Left renal cortex interstitium (tissue), 4 donors: ENCODE data around the gene FHL2. TPM values are rescaled to one million over a fixed set of nuclear protein-coding genes. Genes with fewer than 3 reads are reported as not detected.
"Not testable (repeated sequence)": the region's sequence is repeated elsewhere in the genome, so short reads cannot be mapped to it uniquely, and the experiment has no call there.

Experiments
- DNase-seq, 4 donors: peaks; one replicate each; pipeline ENCODE4 v3.0.0-alpha.2; 2013; ENCODE audit warnings: low read depth in 4 of 4, low spot score in 2 of 4, missing footprints in 1 of 4
- polyA plus RNA-seq, 4 donors: library from polyadenylated mRNA; unstranded; fragments of 120-200 nt; gene quantifications; one replicate each; pipeline ENCODE4 v1.2.1, GENCODE V29; 2013; ENCODE audit not compliant: insufficient read length in 4 of 4

Gene FHL2
- polyA plus RNA-seq, 4 donors, result 27.4 to 38.3 (median 31.1) TPM

- DNase-seq, result not testable (repeated sequence)
Measured at GRCh38 chr2:105424836-105425235, 26.0 kb upstream of the FHL2 start.

GRCh38 chr2:105422801-105423200, 23.9 kb upstream of the FHL2 start:
- no peak for DNase-seq

- no peak for DNase-seq
Measured at GRCh38 chr2:105421053-105421452, 22.2 kb upstream of the FHL2 start.

- no peak for DNase-seq
Measured at GRCh38 chr2:105418522-105418921, 19.7 kb upstream of the FHL2 start.

- no peak for DNase-seq
Measured at GRCh38 chr2:105417857-105418436, 19.1 kb upstream of the FHL2 start.

- DNase-seq, result no peak
Measured at GRCh38 chr2:105416156-105416555, 17.3 kb upstream of the FHL2 start.

DNA sequence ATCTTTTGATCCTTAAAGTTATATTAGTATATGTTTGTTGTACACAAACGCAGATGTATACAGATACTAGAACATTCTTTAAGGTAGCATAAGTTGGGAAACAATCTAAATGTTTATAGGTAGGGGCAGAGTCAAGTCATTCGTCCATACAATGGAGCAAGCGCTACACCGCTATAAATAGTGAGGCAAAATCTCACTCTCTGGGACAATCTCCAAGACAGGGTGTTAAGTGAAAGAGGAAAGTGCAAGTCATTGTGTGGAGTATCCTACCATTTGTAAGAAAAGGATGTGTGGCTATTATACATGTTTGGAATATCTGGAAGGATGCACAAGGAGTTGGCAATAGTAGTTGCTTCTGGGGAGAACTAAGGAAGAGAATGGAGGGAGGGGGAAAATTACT, 16.2 kb upstream of the FHL2 start:
- no peak for DNase-seq

DNA sequence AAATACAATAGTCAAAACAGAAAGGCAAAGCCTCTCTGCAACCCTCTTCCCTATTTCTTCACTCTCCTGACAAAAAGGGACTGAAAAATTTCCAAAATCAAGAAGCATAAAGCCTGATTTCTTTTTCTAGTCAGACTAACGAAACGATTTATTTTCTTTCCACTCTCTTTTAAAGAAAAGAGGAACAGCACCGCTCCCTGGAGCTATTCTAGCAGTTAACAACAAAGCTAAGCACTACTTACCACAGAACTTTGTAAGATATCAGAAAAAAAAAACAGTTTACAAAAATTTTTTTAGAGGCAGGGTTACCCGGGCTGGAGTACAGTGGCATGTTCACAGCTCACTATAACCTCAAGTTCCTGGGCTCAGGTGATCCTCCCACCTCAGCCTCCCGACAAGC, 14.4 kb upstream of the FHL2 start:
- DNase-seq, result no peak

DNA sequence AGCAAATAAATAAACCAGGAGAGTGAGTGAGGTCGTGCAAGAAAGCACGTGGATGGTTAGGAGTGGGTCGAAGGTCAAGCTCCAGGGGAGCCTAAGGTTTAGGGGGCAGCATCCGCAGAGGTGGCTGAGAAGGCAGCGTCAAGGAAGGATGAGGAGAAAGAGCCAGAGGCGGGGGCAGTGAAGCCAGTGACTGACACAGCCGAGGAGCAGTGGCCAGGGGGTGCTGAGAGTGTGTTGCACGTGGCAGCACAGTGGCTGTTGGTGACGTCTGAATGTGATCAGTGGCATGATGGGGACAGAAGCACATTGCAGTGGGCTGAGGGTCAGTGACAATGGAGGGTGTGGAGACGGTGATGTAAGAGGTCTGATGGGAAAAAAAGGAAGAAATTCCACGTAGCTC, 13.7 kb upstream of the FHL2 start:
- no peak for DNase-seq

DNA sequence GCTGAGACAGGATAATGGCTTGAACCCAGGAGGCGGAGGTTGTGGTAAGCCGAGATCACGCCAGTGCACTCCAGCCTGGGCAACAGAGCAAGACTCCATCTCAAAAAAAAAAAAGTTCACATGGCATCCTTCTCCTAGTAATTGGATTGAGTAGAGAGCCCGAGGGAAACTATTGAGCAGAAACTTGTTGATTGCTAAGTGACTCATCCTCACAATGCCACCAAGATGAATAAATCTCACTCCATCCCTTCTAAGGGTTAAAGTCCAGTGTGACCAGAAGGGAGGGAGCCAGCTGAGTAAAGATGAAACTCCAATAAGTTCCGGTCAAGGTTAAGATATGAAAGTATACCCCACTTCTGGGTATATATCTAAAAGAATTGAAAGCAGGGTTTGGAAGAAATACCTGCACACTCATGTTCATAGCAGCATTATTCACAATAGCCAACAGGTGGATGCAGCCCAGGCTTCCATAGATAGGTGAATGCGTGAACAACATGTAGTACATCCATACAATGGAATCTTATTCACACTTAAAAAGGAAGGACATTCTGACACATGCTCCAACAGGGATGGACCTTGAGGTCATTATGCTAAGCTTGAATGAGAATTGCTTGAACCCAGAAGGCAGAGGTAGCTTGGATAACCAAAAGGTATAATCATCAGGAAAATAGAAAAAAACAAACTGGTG, 13.0 kb upstream of the FHL2 start:
- DNase-seq, result no peak

DNA sequence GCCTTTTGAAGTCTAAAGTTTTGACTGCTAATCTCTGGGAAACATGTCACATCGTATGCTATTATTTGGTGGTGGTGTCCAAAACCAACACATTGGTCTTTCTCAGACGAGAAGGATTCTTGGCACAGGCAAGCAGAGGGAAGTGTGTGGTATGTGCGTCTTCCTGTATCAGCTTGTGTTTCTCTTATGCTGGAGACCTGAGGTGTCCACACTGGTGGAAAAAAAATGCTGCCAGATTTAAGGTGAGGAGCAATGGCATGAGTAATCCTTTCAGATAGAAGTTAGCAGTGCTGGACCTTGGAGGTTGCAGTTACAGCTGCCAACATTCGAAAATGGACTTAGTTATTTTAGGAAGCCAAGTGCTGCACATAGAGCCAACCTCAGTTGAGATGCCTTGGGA, 11.7 kb upstream of the FHL2 start:
- no peak for DNase-seq

DNA sequence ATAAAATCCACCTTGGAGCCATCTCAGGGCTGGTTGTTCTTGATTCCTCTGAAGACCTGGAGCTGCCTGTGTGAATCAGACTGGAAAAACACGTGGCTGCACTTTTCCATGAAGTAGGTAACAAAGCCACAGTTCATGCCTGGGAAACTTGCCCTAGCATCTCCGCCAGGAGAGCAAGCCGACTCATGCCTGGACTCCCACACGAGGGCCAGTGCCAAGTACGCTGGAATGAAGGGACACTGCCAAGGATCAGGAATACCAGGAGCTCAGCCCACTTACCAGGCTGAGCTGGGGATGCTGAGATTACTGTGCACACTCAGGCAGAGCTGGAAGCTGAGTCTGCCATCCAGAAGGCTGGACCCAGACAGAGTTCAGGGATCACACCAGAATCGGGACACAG, 10.9 kb upstream of the FHL2 start:
- DNase-seq, result no peak

- no peak for DNase-seq
Measured at GRCh38 chr2:105407946-105408743, 9.3 kb upstream of the FHL2 start.

DNA sequence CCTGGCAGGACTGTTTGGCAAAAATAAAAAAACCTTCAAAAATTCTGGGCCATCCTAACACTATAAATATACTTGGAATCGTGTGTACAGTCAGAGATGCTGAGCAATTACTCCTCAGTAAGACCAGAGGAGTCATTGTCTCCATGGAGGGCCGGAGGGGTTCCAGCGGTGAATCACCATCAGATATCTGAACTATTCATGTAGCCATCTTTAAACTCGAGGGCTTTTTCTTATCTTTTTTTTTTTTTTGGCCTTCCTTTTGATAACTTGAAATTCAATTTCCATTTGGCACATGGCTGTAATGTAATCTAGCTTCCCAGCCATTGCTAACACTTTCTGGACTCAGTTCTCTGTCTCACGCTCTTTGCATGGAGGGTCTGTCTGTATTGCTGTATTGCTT, 7.4 kb upstream of the FHL2 start:
- no peak for DNase-seq

GRCh38 chr2:105405291-105405690, 6.4 kb upstream of the FHL2 start:
- no peak for DNase-seq

DNA sequence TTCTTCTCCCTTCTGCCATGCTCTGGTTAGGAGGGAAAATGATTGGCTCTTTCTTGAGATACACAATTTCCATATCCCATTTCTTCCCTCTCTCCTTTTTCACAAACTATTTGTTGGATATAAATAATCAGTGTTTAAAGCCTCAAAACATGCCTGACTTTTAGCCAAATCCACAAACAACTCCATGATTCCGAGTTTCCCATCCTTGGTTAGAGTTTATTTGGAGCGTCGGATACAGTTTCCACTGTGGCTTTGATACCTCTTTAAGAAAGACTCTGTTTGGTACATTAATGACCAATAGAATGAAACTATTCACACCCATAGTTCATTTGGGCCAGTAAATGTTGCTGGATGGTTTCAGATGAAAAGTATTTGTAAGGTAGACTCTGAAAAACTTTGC, 5.9 kb upstream of the FHL2 start:
- no peak for DNase-seq

GRCh38 chr2:105403783-105404698, 5.2 kb upstream of the FHL2 start:
- no peak for DNase-seq

DNA sequence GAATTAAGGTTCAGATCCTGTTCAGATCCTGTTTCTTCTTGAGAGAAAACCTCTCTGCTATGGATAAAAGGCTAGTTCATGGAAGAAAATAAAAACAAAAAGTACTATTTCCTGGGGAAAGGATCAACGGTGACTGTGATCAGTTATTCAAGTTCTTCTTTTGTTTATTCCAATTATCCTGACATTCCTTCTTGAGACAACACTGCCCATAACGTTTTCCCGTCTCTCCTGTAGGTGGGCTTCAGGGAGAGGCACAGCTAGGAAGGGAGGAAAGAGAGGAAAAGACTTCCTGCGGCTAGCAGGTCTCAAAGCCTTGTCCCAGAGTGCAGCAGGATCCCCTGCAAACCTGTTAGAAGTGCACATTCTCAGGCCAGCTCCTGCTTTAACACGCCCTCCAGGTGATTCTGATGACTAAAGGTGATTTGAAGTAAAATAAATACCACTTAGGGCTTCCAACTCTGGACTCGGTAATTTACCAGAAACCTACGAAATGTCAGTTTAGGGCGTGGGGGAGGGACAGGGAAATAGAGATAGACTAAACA, 4.5 kb upstream of the FHL2 start:
- DNase-seq, result no peak

DNA sequence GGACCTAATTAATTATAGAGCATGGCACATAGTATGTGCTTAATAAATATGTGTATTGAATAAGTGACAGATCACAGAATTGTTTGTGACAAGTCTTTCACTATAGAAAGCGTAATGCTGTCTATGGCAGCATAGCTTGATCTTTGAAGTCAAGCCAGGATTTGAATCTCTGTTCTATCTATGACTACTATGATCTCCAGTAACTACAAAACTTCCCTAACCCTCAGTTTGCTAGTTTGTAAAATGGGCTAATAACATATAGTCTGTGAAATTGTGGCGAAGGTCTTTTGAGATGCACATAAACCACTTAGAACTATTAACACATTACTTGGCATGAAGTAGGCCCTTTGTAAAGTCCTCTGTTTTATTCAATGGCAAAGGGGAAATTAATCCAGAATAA, 4.0 kb upstream of the FHL2 start:
- DNase-seq, result no peak

- DNase-seq, result no peak
Measured at GRCh38 chr2:105401867-105402266, 3.0 kb upstream of the FHL2 start.

- no peak for DNase-seq
Measured at GRCh38 chr2:105400138-105400540, 1.3 kb upstream of the FHL2 start.
